Liver (tissue), 9 donors: ENCODE data around the gene PSMD5. TPM values are rescaled to one million over a fixed set of nuclear protein-coding genes. Genes with fewer than 3 reads are reported as not detected.

Experiments used
- DNase-seq: peaks from one replicate; pipeline ENCODE4 v3.0.0-alpha.2; 2017; ENCODE audit warnings: low spot score
- H3K27ac ChIP-seq, 2 donors: one replicate each; pipeline ENCODE4 v1.7.0; 2013; ENCODE audit warnings: inconsistent platforms in 2 of 2, low read length in 2 of 2, control low read depth in 1 of 2, low read depth in 1 of 2, mild to moderate bottlenecking in 1 of 2
- H3K27me3 ChIP-seq, 4 donors: one replicate each; pipeline versions ENCODE4 v1.6.1 to v1.7.0; 2013; ENCODE audit warnings: low read length in 3 of 4, inconsistent platforms in 1 of 4, mild to moderate bottlenecking in 1 of 4, moderate library complexity in 1 of 4; ENCODE audit not compliant: control insufficient read depth in 4 of 4, insufficient read depth in 4 of 4
- H3K36me3 ChIP-seq, 4 donors: one replicate each; pipeline versions ENCODE4 v1.6.1 to v1.7.0; 2013; ENCODE audit warnings: low read length in 3 of 4, mild to moderate bottlenecking in 3 of 4, low read depth in 1 of 4, moderate library complexity in 1 of 4; ENCODE audit not compliant: control insufficient read depth in 4 of 4, insufficient read depth in 3 of 4
- H3K4me1 ChIP-seq, 4 donors: one replicate each; pipeline versions ENCODE4 v1.6.1 to v1.7.0; 2013; ENCODE audit warnings: low read length in 3 of 4, mild to moderate bottlenecking in 3 of 4, moderate library complexity in 1 of 4; ENCODE audit not compliant: control insufficient read depth in 4 of 4, insufficient read depth in 4 of 4
- H3K4me3 ChIP-seq, 3 donors: one replicate each; pipeline versions ENCODE4 v1.6.1 to v1.7.0; 2013; ENCODE audit warnings: low read length in 3 of 3, control low read depth in 1 of 3, low read depth in 1 of 3, mild to moderate bottlenecking in 1 of 3
- H3K9ac ChIP-seq, 2 donors: one replicate each; pipeline ENCODE4 v1.7.0; 2013; ENCODE audit warnings: low read length in 2 of 2, mild to moderate bottlenecking in 2 of 2, moderate library complexity in 2 of 2, control low read depth in 1 of 2, low read depth in 1 of 2
- H3K9me3 ChIP-seq, 4 donors: one replicate each; pipeline versions ENCODE4 v1.6.1 to v1.7.0; 2013; ENCODE audit warnings: low read length in 3 of 4; ENCODE audit not compliant: control insufficient read depth in 4 of 4
- CTCF ChIP-seq: fragments of 150-350 bp; IDR thresholded peaks from 2 replicates; pipeline ENCODE4 v1.5.1; 2017; ENCODE audit warnings: improper control_type of control experiment, low read depth, low read length; ENCODE audit not compliant: missing input control
- EGR1 ChIP-seq, 2 donors: IDR thresholded peaks; 2 replicates each; pipeline ENCODE4 v1.6.1; 2016 to 2018; ENCODE audit warnings: antibody characterized with exemption in 2 of 2, low read depth in 2 of 2
- FOXA1 ChIP-seq: IDR thresholded peaks from 2 replicates; pipeline ENCODE4 v1.6.1; 2016; ENCODE audit warnings: antibody characterized with exemption
- FOXA2 ChIP-seq: IDR thresholded peaks from 2 replicates; pipeline ENCODE4 v1.6.1; 2016; ENCODE audit warnings: antibody characterized with exemption
- GABPA ChIP-seq, 2 donors: IDR thresholded peaks in 1 of 2; conservative IDR thresholded peaks in 1 of 2; 2 replicates each; pipeline ENCODE4 v1.6.1; 2016; ENCODE audit warnings: antibody characterized with exemption in 2 of 2, mild to moderate bottlenecking in 1 of 2, moderate library complexity in 1 of 2
- HNF4A ChIP-seq, 2 donors: conservative IDR thresholded peaks; 2 replicates each; pipeline ENCODE4 v1.6.1; 2016; ENCODE audit warnings: antibody characterized with exemption in 2 of 2, mild to moderate bottlenecking in 2 of 2
- HNF4G ChIP-seq: IDR thresholded peaks from 2 replicates; pipeline ENCODE4 v1.6.1; 2016; ENCODE audit warnings: antibody characterized with exemption
- JUND ChIP-seq, 2 donors: IDR thresholded peaks; 2 replicates each; pipeline ENCODE4 v1.6.1; 2016; ENCODE audit warnings: antibody characterized with exemption in 2 of 2
- NR2F2 ChIP-seq: IDR thresholded peaks from 2 replicates; pipeline ENCODE4 v1.6.1; 2016; ENCODE audit warnings: antibody characterized with exemption
- RAD21 ChIP-seq, 2 donors: IDR thresholded peaks; 2 replicates each; pipeline ENCODE4 v1.6.1; 2016; ENCODE audit warnings: antibody characterized with exemption in 2 of 2, mild to moderate bottlenecking in 2 of 2
- RXRA ChIP-seq, 2 donors: IDR thresholded peaks; 2 replicates each; pipeline ENCODE4 v1.6.1; 2017 to 2018; ENCODE audit warnings: antibody characterized with exemption in 2 of 2, mild to moderate bottlenecking in 1 of 2
- SP1 ChIP-seq: IDR thresholded peaks from 2 replicates; pipeline ENCODE4 v1.6.1; 2018; ENCODE audit warnings: antibody characterized with exemption, mild to moderate bottlenecking
- TAF1 ChIP-seq: conservative IDR thresholded peaks from 2 replicates; pipeline ENCODE4 v1.6.1; 2016; ENCODE audit warnings: antibody characterized with exemption, mild to moderate bottlenecking
- YY1 ChIP-seq: IDR thresholded peaks from 2 replicates; pipeline ENCODE4 v1.6.1; 2016; ENCODE audit warnings: antibody characterized with exemption, mild to moderate bottlenecking
- ZBTB33 ChIP-seq: IDR thresholded peaks from 2 replicates; pipeline ENCODE4 v1.6.1; 2016; ENCODE audit warnings: antibody characterized with exemption
- WGBS: extraction: QIAGEN DNeasy Blood & Tissue Kit; methylation state at CpG from one replicate; pipeline ENCODE4 v1.1.7; 2013; 5-methylcytosine and 5-hydroxymethylcytosine counted together
- polyA plus RNA-seq, 2 donors: library from polyadenylated mRNA; stranded (reverse) in 1 of 2; unstranded in 1 of 2; fragments of 200-250 nt in 1 of 2; fragments of >200 nt in 1 of 2; fragmentation: Nextera tagmentation in 1 of 2; extraction: Ambion mirVana in 1 of 2; gene quantifications; one replicate each; pipeline versions ENCODE4 v1.2.1 to v1.2.3, GENCODE V29; 2013 to 2015
- total RNA-seq, 2 donors: library from RNA; depleted of rRNA; stranded (reverse); fragments of >200 nt; gene quantifications; one replicate each; pipeline ENCODE4 v1.2.3, GENCODE V29; 2014
- TF ChIP-seq, protein P1 (sequence below): IDR thresholded peaks from 2 replicates; pipeline ENCODE4 v1.6.1; 2016; ENCODE audit warnings: antibody characterized with exemption
- TF ChIP-seq, protein P2 (sequence below): IDR thresholded peaks from 2 replicates; pipeline ENCODE4 v1.6.1; 2016; ENCODE audit warnings: antibody characterized with exemption, mild to moderate bottlenecking
- TF ChIP-seq, protein P3 (sequence below): IDR thresholded peaks from 2 replicates; pipeline ENCODE4 v1.6.1; 2016; ENCODE audit warnings: antibody characterized with exemption
- donor health status: healthy.
- donor health status: healthy.
- donor health status: healthy.
- donor health status: healthy.
- donor health status: healthy.

Gene PSMD5
- total and polyA plus RNA-seq, 4 donors: 10.9 to 19.1 (median 16.0) TPM

DNA sequence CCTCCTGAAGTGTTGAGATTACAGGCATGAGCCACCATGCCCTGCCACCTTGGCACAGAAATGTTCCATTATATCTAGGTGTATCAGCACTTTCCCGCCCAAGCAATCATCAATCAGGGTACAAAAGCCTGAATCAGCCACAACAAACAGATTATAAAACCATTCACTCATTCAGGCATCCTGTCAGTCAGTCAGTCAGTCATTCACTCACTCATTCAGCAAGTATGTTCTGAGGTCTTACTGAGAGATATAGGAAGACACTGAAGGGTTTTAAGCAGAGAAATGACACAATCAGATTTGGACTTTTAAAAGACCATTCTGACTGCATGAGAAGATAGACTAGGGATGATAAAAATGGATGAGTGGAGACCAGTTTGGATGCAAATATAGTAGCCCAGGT, 13.1 kb downstream of the PSMD5 start (continued):
- TF ChIP-seq ZBTB33 (no peak), YY1 (no peak)

DNA sequence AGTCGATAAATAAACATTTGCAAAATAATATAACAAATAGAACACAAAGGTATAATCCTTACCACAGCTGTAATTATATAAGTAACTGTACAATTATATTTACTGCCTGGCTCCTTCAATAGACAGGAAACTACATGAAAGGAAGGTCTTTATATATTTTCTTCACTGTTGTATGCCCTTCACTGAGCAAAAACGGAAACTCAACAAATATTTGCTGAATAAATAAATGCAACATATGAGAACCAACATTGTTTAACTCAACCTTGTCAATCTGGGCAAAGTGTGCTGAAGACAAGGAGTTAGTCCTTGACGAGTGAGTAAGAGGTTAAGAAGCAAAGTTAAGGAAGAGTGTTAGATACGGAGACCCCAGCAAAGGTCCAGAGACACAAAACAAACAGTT, 22.6 kb downstream of the PSMD5 start:
- Histone ChIP-seq H3K36me3 (peaks cover 5 to 42% (median 28%) of the 10 kb centered on the region in 4 donors), H3K4me1 (peaks cover 0 to 6% (median 0%) of the 10 kb centered on the region in 4 donors), H3K9ac (no peak overlapping the region), H3K27me3 (no peaks in the 10 kb centered on the region), H3K9me3 (no peaks in the 10 kb centered on the region), H3K4me3 (no peak overlapping the region), H3K27ac (no peak overlapping the region)
- no peak for DNase-seq
- 67% methylated on average over 4 of the region's 4 CpGs for WGBS
- TF ChIP-seq RXRA (IDR thresholded peaks at IDR 0.05) (no peak), SP1 (no peak), ZBTB33 (no peak), FOXA2 (no peak), EGR1 (IDR thresholded peaks at IDR 0.05; ENCODE audit: low read depth in 2 of 2) (no peak), JUND (IDR thresholded peaks at IDR 0.05) (no peak), HNF4G (no peak), NR2F2 (no peak), HNF4A (conservative IDR thresholded peaks at IDR 0.05) (no peak), TAF1 (no peak), FOXA1 (no peak), GABPA (IDR thresholded peaks at IDR 0.05 in 1 of 2, conservative IDR thresholded peaks at IDR 0.05 in 1 of 2) (no peak), CTCF (no peak), RAD21 (IDR thresholded peaks at IDR 0.05) (no peak), YY1 (no peak)
- TF ChIP-seq, protein P1, sequence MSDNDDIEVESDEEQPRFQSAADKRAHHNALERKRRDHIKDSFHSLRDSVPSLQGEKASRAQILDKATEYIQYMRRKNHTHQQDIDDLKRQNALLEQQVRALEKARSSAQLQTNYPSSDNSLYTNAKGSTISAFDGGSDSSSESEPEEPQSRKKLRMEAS: no peak
- TF ChIP-seq, protein P2, sequence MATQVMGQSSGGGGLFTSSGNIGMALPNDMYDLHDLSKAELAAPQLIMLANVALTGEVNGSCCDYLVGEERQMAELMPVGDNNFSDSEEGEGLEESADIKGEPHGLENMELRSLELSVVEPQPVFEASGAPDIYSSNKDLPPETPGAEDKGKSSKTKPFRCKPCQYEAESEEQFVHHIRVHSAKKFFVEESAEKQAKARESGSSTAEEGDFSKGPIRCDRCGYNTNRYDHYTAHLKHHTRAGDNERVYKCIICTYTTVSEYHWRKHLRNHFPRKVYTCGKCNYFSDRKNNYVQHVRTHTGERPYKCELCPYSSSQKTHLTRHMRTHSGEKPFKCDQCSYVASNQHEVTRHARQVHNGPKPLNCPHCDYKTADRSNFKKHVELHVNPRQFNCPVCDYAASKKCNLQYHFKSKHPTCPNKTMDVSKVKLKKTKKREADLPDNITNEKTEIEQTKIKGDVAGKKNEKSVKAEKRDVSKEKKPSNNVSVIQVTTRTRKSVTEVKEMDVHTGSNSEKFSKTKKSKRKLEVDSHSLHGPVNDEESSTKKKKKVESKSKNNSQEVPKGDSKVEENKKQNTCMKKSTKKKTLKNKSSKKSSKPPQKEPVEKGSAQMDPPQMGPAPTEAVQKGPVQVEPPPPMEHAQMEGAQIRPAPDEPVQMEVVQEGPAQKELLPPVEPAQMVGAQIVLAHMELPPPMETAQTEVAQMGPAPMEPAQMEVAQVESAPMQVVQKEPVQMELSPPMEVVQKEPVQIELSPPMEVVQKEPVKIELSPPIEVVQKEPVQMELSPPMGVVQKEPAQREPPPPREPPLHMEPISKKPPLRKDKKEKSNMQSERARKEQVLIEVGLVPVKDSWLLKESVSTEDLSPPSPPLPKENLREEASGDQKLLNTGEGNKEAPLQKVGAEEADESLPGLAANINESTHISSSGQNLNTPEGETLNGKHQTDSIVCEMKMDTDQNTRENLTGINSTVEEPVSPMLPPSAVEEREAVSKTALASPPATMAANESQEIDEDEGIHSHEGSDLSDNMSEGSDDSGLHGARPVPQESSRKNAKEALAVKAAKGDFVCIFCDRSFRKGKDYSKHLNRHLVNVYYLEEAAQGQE: no peak
- TF ChIP-seq, protein P3, sequence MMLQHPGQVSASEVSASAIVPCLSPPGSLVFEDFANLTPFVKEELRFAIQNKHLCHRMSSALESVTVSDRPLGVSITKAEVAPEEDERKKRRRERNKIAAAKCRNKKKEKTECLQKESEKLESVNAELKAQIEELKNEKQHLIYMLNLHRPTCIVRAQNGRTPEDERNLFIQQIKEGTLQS: no peak
